Activated T-cell treated with anti-CD3 and anti-CD28 coated beads for 24 hours (primary cell): ENCODE results near the gene ZNF80.
"Not testable (repeated sequence)": the region's sequence is repeated elsewhere in the genome, so short reads cannot be mapped to it uniquely, and the experiment has no call there.

ENCODE experiments used
- DNase-seq: peaks from one replicate; pipeline ENCODE4 v3.0.0-alpha.2; 2020; ENCODE audit warnings: low read depth

ZNF80 gene

GRCh38 chr3:114237478-114237877 lies at the start of gene ZNF80:
Gene ZNF80, minus strand, starts transcription at chr3:114237578. Its CDS starts 504 bp downstream, at chr3:114237074.
- not testable (repeated sequence) for DNase-seq

GRCh38 chr3:114286266-114286665 lies 48.9 kb upstream of the ZNF80 start:
- no peak for DNase-seq

- no peak for DNase-seq
These were observed 48.4 kb upstream of the ZNF80 start for GRCh38 chr3:114285648-114286230.

GRCh38 chr3:114284644-114285043 lies 47.3 kb upstream of the ZNF80 start:
- DNase-seq: no peak

GRCh38 chr3:114276856-114277255 lies 39.5 kb upstream of the ZNF80 start:
- DNase-seq: not testable (repeated sequence)

- DNase-seq: no peak
These were observed 37.6 kb upstream of the ZNF80 start for GRCh38 chr3:114274929-114275328.

GRCh38 chr3:114272271-114272670 lies 34.9 kb upstream of the ZNF80 start:
- DNase-seq: no peak

GRCh38 chr3:114270019-114270418 lies 32.6 kb upstream of the ZNF80 start:
- DNase-seq: no peak

- DNase-seq: no peak
These were observed 22.8 kb upstream of the ZNF80 start for GRCh38 chr3:114260152-114260551.

- DNase-seq: no peak
These were observed 22.2 kb upstream of the ZNF80 start for GRCh38 chr3:114259566-114259965.

GRCh38 chr3:114253505-114253904 lies 16.1 kb upstream of the ZNF80 start:
- no peak for DNase-seq

GRCh38 chr3:114252954-114253353 lies 15.6 kb upstream of the ZNF80 start:
- no peak for DNase-seq

- DNase-seq: no peak
These were observed 5.6 kb upstream of the ZNF80 start for GRCh38 chr3:114242947-114243346.

GRCh38 chr3:114241262-114241661 lies 3.9 kb upstream of the ZNF80 start:
- DNase-seq: no peak

- not testable (repeated sequence) for DNase-seq
These were observed 888 bp upstream of the ZNF80 start for GRCh38 chr3:114238146-114238785.

GRCh38 chr3:114235431-114235830 lies 1.9 kb downstream of the ZNF80 start:
- DNase-seq: no peak

- no peak for DNase-seq
These were observed 2.6 kb downstream of the ZNF80 start for GRCh38 chr3:114234745-114235144.

- DNase-seq: peak; percentile 24
These were observed 5.8 kb downstream of the ZNF80 start for GRCh38 chr3:114231616-114232015.

- DNase-seq: no peak
These were observed 10.3 kb downstream of the ZNF80 start for GRCh38 chr3:114227076-114227475.

- no peak for DNase-seq
These were observed 11.1 kb downstream of the ZNF80 start for GRCh38 chr3:114226313-114226712.

GRCh38 chr3:114223143-114223542 lies 14.2 kb downstream of the ZNF80 start:
- no peak for DNase-seq

- no peak for DNase-seq
These were observed 15.5 kb downstream of the ZNF80 start for GRCh38 chr3:114221881-114222264.

GRCh38 chr3:114221165-114221880 lies 16.1 kb downstream of the ZNF80 start:
- DNase-seq: peak; percentile 36
